HCT116 (cell line): ENCODE results near the gene TCFL5. TPM values are rescaled to one million over a fixed set of nuclear protein-coding genes. Genes with fewer than 3 reads are reported as not detected.

Source experiments
- ATAC-seq: fragments of 200-7000 bp; cut with Tn5 transposase; 2 replicates; pipeline ENCODE4 v1.9.1; 2020; ENCODE audit warnings: mild to moderate bottlenecking, moderate library complexity
- BruUV-seq: library from RNA; stranded (reverse); fragments of 400-500 nt; replicated peaks from 2 replicates; lab custom pipeline; 2021; lab: Mats Ljungman, UMichigan
- CTCF ChIA-PET: fragments of 300-600 bp; sonication (Branson Sonifier 250); formaldehyde crosslinking; loops from one replicate; lab custom pipeline; 2021; ENCODE audit warnings: antibody characterized with exemption; lab: Charles Lee
- POLR2A ChIA-PET: fragments of 300-600, 350-600 bp; sonication (Branson Sonifier 250); formaldehyde crosslinking; loops from one replicate; lab custom pipeline; 2021; ENCODE audit warnings: antibody characterized with exemption; lab: Charles Lee
- RAD21 ChIA-PET, 2 experiments: fragments of 300-600 bp; sonication (Branson Sonifier 250); formaldehyde crosslinking; loops; one replicate each; lab custom pipeline; 2023; ENCODE audit warnings: low total read pairs in 2 of 2; ENCODE audit not compliant: uncharacterized antibody in 2 of 2, unreplicated experiment in 2 of 2, low non-redundant PET in 1 of 2; lab: Charles Lee
- DNase-seq: peaks from one replicate; pipeline ENCODE4 v3.0.0-alpha.2; 2010; ENCODE audit warnings: low read depth, low spot score
- H2AFZ ChIP-seq: fragments of 200-600 bp; shearing (Covaris generic), sonication (generic); 2 replicates; pipeline ENCODE4 v1.6.1; 2017; ENCODE audit warnings: low read depth, mixed run types, mixed read lengths, antibody characterized with exemption, low read length; ENCODE audit not compliant: poor library complexity, severe bottlenecking
- H3K27ac ChIP-seq: 2 replicates; pipeline ENCODE4 v1.5.1; 2012; ENCODE audit warnings: low read depth, low read length
- H3K27me3 ChIP-seq: fragments of 200-600 bp; sonication (generic); 2 replicates; pipeline ENCODE4 v1.6.1; 2016; ENCODE audit warnings: mixed run types, low read length, mixed read lengths; ENCODE audit not compliant: insufficient read depth
- H3K36me3 ChIP-seq, 2 experiments: fragments of 200-500 bp in 1 of 2; fragments of 200-600 bp in 1 of 2; sonication (Bioruptor generic) in 1 of 2; sonication (generic) in 1 of 2; 2 replicates each; pipeline versions ENCODE4 v1.5.1 to v1.6.1; 2014 to 2016; ENCODE audit warnings: low read length in 2 of 2, inconsistent platforms in 1 of 2, mixed read lengths in 1 of 2, mixed run types in 1 of 2; ENCODE audit not compliant: insufficient read depth in 2 of 2, control insufficient read depth in 1 of 2
- H3K4me1 ChIP-seq, 2 experiments: fragments of 200-600 bp in 1 of 2; sonication (generic) in 1 of 2; 2 replicates each; pipeline versions ENCODE4 v1.5.1 to v1.6.1; 2012 to 2017; ENCODE audit warnings: low read length in 2 of 2, inconsistent platforms in 1 of 2, mild to moderate bottlenecking in 1 of 2, mixed read lengths in 1 of 2, mixed run types in 1 of 2, moderate library complexity in 1 of 2; ENCODE audit not compliant: insufficient read depth in 2 of 2, control insufficient read depth in 1 of 2
- H3K4me2 ChIP-seq: fragments of 200-600 bp; sonication (generic); 2 replicates; pipeline ENCODE4 v1.6.1; 2017; ENCODE audit warnings: mixed run types, low read length, mixed read lengths
- H3K4me3 ChIP-seq, 2 experiments: fragments of 200-600 bp in 1 of 2; sonication (generic) in 1 of 2; replicated peaks in 1 of 2; 2 replicates each; pipeline ENCODE4 v1.5.1; 2011 to 2016; ENCODE audit warnings: low read length in 2 of 2, control low read depth in 1 of 2, low read depth in 1 of 2, mild to moderate bottlenecking in 1 of 2, mixed read lengths in 1 of 2, mixed run types in 1 of 2
- H3K79me2 ChIP-seq: fragments of 200-600 bp; sonication (generic); 2 replicates; pipeline ENCODE4 v1.6.1; 2017; ENCODE audit warnings: mild to moderate bottlenecking, mixed run types, low read length, moderate library complexity, mixed read lengths; ENCODE audit not compliant: insufficient read depth
- H3K9ac ChIP-seq: fragments of 200-600 bp; sonication (generic); 2 replicates; pipeline ENCODE4 v1.6.1; 2016; ENCODE audit warnings: low read length, mixed read lengths
- H3K9me2 ChIP-seq: fragments of 200-600 bp; sonication (generic), shearing (Covaris generic); 2 replicates; pipeline ENCODE4 v1.6.1; 2017; ENCODE audit warnings: mixed run types, mild to moderate bottlenecking, moderate library complexity; ENCODE audit not compliant: insufficient read depth
- H3K9me3 ChIP-seq, 2 experiments: fragments of 200-500 bp in 1 of 2; fragments of 200-600 bp in 1 of 2; sonication (Bioruptor generic) in 1 of 2; sonication (generic) in 1 of 2; 2 replicates each; pipeline ENCODE4 v1.6.1; 2014 to 2017; ENCODE audit warnings: low read length in 2 of 2, mixed read lengths in 2 of 2, inconsistent platforms in 1 of 2, low read depth in 1 of 2, mild to moderate bottlenecking in 1 of 2, mixed run types in 1 of 2, moderate library complexity in 1 of 2; ENCODE audit not compliant: control insufficient read depth in 1 of 2, insufficient read depth in 1 of 2
- H4K20me1 ChIP-seq: fragments of 200-600 bp; sonication (generic), shearing (Covaris generic); 2 replicates; pipeline ENCODE4 v1.6.1; 2017; ENCODE audit warnings: mixed run types, mild to moderate bottlenecking, moderate library complexity; ENCODE audit not compliant: insufficient read depth
- ELF1 ChIP-seq: IDR thresholded peaks from 2 replicates; pipeline ENCODE4 v1.6.1; 2012; ENCODE audit warnings: low read depth, borderline replicate concordance
- EZH2 ChIP-seq: fragments of 200-600 bp; sonication (generic); IDR thresholded peaks from 2 replicates; pipeline ENCODE4 v1.6.1; 2017; ENCODE audit warnings: antibody characterized with exemption, mixed run types
- POLR2A ChIP-seq: IDR thresholded peaks from 2 replicates; pipeline ENCODE4 v1.7.0; 2011; ENCODE audit warnings: borderline replicate concordance; ENCODE audit not compliant: insufficient read depth, insufficient read length; ENCODE audit errors: extremely low read depth
- POLR2AphosphoS5 ChIP-seq: IDR thresholded peaks from 2 replicates; pipeline ENCODE4 v1.6.1; 2011; ENCODE audit warnings: mild to moderate bottlenecking, low read depth, low read length, moderate library complexity
- SP1 ChIP-seq: IDR thresholded peaks from 2 replicates; pipeline ENCODE4 v1.6.1; 2012; ENCODE audit warnings: low read depth
- intact Hi-C: fragments of 100-400 bp; cut with micrococcal nuclease; formaldehyde crosslinking; loops from 2 replicates; pipeline ENCODE4 v1.10.0; 2022
- total RNA-seq: library from RNA; stranded (reverse); gene quantifications from one replicate; pipeline ENCODE4 v1.2.1, GENCODE V29; 2021; ENCODE audit not compliant: unreplicated experiment
- TF ChIP-seq, protein P1 (sequence below), 3 experiments: fragments of 200-600 bp in 1 of 3; sonication (generic) in 1 of 3; IDR thresholded peaks in 2 of 3; conservative IDR thresholded peaks in 1 of 3; 2 replicates each; pipeline ENCODE4 v1.5.1; 2012 to 2017; ENCODE audit warnings: low read depth in 2 of 3, low read length in 2 of 3, antibody characterized with exemption in 1 of 3, borderline replicate concordance in 1 of 3, control low read depth in 1 of 3, mild to moderate bottlenecking in 1 of 3, mixed read lengths in 1 of 3, mixed run types in 1 of 3, moderate library complexity in 1 of 3; ENCODE audit not compliant: insufficient read depth in 1 of 3

Gene TCFL5
- total RNA-seq, 1 experiment from 2014 or later = 20.4 TPM

DNA sequence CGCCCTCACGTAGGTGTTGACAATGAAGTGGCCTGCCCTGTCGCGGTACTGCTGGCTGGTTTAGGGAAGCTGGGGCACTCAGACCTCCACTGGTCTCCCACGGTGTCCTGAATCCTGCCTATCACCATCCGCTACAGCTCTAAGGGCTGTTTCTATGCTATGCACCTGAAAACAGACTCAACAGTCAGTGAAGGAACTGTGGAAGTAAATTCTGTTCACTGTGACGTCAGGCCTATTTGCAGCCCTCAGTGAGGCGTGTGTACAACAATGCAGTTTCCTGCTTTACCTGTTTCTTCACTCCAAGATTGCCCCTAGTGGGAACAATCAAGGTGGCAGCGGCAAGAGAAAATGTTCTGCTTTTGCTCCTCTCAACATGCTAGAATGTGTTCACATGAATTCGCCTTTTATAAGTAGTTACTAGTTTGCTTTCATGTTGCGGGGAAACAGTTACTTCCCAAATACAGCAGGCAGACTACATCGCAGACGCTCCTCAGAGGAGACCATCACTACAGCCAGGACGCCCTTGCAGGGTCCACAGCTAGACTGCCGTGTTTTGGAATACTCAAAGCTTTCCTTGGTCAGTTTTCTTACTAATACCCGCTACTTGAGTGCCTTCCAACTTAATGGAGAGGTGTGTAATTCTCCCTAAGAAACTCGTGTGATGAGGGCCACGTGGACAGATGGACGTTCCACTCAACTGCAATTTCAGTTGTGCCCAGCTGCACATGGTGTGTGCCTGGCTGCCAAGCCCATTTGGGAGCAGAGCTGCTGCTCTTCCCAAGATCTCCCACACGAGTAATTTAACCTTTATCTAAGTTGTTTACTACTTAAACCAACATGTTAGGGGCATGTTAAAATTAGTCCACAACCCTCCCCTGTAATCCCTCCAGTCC lies 39.3 kb upstream of the TCFL5 start:
- peaks cover 5 to 19% of the 10 kb centered on the region in 2 experiments; a peak in 3 of 4 replicates for H3K4me1 ChIP-seq
- CTCF ChIA-PET = interaction anchor here (0.8 to 2.0 kb wide), 5 partner anchors 15 to 108 kb away, joined by 3 to 5 read pairs (median 4); no protein-coding TSS in a partner anchor
- H3K79me2 ChIP-seq = peaks cover 10% of the 10 kb centered on the region; the same call in 1 of the 2 replicates
- H3K9me3 ChIP-seq = no peaks in the 10 kb centered on the region
- POLR2A ChIA-PET = no interaction called here
- H3K27ac ChIP-seq = peak overlapping the region; percentile 44
- RAD21 ChIA-PET = interaction anchor here in 1 of 2 experiments (0.6 kb wide), 1 partner anchor 78 kb away, joined by 4 read pairs; no protein-coding TSS in a partner anchor
- TF ChIP-seq EZH2 (no peak), POLR2AphosphoS5 (0 out of 2 replicates have a peak, but pooled peaks have one; percentile 5), ELF1 (no peak), SP1 (no peak), POLR2A (no peak)
- TF ChIP-seq, protein P1, sequence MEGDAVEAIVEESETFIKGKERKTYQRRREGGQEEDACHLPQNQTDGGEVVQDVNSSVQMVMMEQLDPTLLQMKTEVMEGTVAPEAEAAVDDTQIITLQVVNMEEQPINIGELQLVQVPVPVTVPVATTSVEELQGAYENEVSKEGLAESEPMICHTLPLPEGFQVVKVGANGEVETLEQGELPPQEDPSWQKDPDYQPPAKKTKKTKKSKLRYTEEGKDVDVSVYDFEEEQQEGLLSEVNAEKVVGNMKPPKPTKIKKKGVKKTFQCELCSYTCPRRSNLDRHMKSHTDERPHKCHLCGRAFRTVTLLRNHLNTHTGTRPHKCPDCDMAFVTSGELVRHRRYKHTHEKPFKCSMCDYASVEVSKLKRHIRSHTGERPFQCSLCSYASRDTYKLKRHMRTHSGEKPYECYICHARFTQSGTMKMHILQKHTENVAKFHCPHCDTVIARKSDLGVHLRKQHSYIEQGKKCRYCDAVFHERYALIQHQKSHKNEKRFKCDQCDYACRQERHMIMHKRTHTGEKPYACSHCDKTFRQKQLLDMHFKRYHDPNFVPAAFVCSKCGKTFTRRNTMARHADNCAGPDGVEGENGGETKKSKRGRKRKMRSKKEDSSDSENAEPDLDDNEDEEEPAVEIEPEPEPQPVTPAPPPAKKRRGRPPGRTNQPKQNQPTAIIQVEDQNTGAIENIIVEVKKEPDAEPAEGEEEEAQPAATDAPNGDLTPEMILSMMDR (IDR thresholded peaks at IDR 0.05 in 2 of 3, conservative IDR thresholded peaks at IDR 0.05 in 1 of 3; ENCODE audit: borderline replicate concordance in 1 of 3, insufficient read depth in 1 of 3, low read depth in 2 of 3, low read length in 2 of 3) = peak in 1 of 3 experiments; percentile 32; a peak in 2 of 6 replicates
- intact Hi-C loops = loop anchor here (1.0 kb wide), 1 partner anchor 108 kb away; no protein-coding TSS in a partner anchor
- no peak for DNase-seq
- H2AFZ ChIP-seq = no peak overlapping the region
- H4K20me1 ChIP-seq = no peaks in the 10 kb centered on the region; the same call in 1 of the 2 replicates
- no peaks in the 10 kb centered on the region for H3K9me2 ChIP-seq
- ATAC-seq = peak; percentile 46
- peaks cover 43 to 45% of the 10 kb centered on the region in 2 experiments for H3K36me3 ChIP-seq
- no peak overlapping the region for H3K9ac ChIP-seq
- peak overlapping the region; percentile 34; the same call in 1 of the 2 replicates for H3K4me2 ChIP-seq
- BruUV-seq = no TSS peak
- H3K27me3 ChIP-seq = no peaks in the 10 kb centered on the region
- no peak overlapping the region for H3K4me3 ChIP-seq
